HCT116 (cell line): ENCODE measurements around the gene ACAP2.

ENCODE experiments used
- CEBPB ChIP-seq: IDR thresholded peaks from 2 replicates; pipeline ENCODE4 v1.6.1; 2012; ENCODE audit warnings: low read depth
- EZH2 ChIP-seq: fragments of 200-600 bp; sonication (generic); IDR thresholded peaks from 2 replicates; pipeline ENCODE4 v1.6.1; 2017; ENCODE audit warnings: antibody characterized with exemption, mixed run types
- POLR2A ChIP-seq: IDR thresholded peaks from 2 replicates; pipeline ENCODE4 v1.7.0; 2011; ENCODE audit warnings: borderline replicate concordance; ENCODE audit not compliant: insufficient read depth, insufficient read length; ENCODE audit errors: extremely low read depth
- SP1 ChIP-seq: IDR thresholded peaks from 2 replicates; pipeline ENCODE4 v1.6.1; 2012; ENCODE audit warnings: low read depth
- TF ChIP-seq, protein P1 (sequence below), 3 experiments: fragments of 200-600 bp in 1 of 3; sonication (generic) in 1 of 3; IDR thresholded peaks in 2 of 3; conservative IDR thresholded peaks in 1 of 3; 2 replicates each; pipeline ENCODE4 v1.5.1; 2012 to 2017; ENCODE audit warnings: low read depth in 2 of 3, low read length in 2 of 3, antibody characterized with exemption in 1 of 3, borderline replicate concordance in 1 of 3, control low read depth in 1 of 3, mild to moderate bottlenecking in 1 of 3, mixed read lengths in 1 of 3, mixed run types in 1 of 3, moderate library complexity in 1 of 3; ENCODE audit not compliant: insufficient read depth in 1 of 3
- TF ChIP-seq, protein P2 (sequence below): IDR thresholded peaks from 2 replicates; pipeline ENCODE4 v1.6.1; 2012; ENCODE audit warnings: low read depth
- TF ChIP-seq, protein P3 (sequence below): IDR thresholded peaks from 2 replicates; pipeline ENCODE4 v1.6.1; 2011; ENCODE audit warnings: mild to moderate bottlenecking, low read length, moderate library complexity; ENCODE audit not compliant: insufficient replicate concordance; ENCODE audit errors: extremely low read depth

DNA sequence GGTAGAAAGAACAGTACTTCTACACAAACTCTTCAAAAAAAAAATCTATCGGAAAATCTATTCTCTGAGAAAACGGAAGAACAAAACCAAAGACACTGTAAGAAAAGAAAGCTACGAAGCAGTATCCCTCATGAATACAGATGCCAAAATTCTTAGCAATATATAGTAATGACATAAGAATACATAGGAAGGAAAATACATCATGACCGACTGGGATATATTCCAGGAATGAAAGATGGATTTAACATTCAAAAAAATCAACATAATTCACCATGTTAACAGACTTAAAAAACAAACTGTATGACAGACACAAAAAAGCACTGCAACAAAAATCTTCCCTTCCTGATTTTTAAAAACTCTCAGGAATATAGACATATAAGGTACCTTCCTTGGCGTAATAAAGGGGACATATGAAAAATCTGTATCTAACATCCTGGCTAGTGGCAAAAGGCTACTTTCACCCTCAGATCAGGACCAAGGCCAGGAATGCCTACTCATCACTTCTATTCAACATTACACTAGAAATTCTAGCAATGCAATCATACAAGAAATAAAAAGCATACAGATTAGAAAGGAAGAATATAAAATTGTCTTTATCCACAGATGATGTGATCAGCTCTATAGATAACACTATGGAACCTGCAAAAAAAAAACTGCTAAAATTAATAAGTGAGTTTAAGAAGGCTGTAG is 94.2 kb downstream of the ACAP2 start:
- TF ChIP-seq, protein P1, sequence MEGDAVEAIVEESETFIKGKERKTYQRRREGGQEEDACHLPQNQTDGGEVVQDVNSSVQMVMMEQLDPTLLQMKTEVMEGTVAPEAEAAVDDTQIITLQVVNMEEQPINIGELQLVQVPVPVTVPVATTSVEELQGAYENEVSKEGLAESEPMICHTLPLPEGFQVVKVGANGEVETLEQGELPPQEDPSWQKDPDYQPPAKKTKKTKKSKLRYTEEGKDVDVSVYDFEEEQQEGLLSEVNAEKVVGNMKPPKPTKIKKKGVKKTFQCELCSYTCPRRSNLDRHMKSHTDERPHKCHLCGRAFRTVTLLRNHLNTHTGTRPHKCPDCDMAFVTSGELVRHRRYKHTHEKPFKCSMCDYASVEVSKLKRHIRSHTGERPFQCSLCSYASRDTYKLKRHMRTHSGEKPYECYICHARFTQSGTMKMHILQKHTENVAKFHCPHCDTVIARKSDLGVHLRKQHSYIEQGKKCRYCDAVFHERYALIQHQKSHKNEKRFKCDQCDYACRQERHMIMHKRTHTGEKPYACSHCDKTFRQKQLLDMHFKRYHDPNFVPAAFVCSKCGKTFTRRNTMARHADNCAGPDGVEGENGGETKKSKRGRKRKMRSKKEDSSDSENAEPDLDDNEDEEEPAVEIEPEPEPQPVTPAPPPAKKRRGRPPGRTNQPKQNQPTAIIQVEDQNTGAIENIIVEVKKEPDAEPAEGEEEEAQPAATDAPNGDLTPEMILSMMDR (IDR thresholded peaks at IDR 0.05 in 2 of 3, conservative IDR thresholded peaks at IDR 0.05 in 1 of 3; ENCODE audit: borderline replicate concordance in 1 of 3, insufficient read depth in 1 of 3, low read depth in 2 of 3, low read length in 2 of 3) = no peak
- TF ChIP-seq CEBPB (no peak), POLR2A (no peak), EZH2 (no peak), SP1 (no peak)
- TF ChIP-seq, protein P2, sequence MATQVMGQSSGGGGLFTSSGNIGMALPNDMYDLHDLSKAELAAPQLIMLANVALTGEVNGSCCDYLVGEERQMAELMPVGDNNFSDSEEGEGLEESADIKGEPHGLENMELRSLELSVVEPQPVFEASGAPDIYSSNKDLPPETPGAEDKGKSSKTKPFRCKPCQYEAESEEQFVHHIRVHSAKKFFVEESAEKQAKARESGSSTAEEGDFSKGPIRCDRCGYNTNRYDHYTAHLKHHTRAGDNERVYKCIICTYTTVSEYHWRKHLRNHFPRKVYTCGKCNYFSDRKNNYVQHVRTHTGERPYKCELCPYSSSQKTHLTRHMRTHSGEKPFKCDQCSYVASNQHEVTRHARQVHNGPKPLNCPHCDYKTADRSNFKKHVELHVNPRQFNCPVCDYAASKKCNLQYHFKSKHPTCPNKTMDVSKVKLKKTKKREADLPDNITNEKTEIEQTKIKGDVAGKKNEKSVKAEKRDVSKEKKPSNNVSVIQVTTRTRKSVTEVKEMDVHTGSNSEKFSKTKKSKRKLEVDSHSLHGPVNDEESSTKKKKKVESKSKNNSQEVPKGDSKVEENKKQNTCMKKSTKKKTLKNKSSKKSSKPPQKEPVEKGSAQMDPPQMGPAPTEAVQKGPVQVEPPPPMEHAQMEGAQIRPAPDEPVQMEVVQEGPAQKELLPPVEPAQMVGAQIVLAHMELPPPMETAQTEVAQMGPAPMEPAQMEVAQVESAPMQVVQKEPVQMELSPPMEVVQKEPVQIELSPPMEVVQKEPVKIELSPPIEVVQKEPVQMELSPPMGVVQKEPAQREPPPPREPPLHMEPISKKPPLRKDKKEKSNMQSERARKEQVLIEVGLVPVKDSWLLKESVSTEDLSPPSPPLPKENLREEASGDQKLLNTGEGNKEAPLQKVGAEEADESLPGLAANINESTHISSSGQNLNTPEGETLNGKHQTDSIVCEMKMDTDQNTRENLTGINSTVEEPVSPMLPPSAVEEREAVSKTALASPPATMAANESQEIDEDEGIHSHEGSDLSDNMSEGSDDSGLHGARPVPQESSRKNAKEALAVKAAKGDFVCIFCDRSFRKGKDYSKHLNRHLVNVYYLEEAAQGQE = no peak
- TF ChIP-seq, protein P3, sequence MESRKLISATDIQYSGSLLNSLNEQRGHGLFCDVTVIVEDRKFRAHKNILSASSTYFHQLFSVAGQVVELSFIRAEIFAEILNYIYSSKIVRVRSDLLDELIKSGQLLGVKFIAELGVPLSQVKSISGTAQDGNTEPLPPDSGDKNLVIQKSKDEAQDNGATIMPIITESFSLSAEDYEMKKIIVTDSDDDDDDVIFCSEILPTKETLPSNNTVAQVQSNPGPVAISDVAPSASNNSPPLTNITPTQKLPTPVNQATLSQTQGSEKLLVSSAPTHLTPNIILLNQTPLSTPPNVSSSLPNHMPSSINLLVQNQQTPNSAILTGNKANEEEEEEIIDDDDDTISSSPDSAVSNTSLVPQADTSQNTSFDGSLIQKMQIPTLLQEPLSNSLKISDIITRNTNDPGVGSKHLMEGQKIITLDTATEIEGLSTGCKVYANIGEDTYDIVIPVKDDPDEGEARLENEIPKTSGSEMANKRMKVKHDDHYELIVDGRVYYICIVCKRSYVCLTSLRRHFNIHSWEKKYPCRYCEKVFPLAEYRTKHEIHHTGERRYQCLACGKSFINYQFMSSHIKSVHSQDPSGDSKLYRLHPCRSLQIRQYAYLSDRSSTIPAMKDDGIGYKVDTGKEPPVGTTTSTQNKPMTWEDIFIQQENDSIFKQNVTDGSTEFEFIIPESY = no peak
